Activated T-cell treated with anti-CD3 and anti-CD28 coated beads for 1 hour (primary cell): ENCODE results near the gene SAA4.
"Not testable (repeated sequence)": the region's sequence is repeated elsewhere in the genome, so short reads cannot be mapped to it uniquely, and the experiment has no call there.

Experiments
- DNase-seq: peaks from one replicate; pipeline ENCODE4 v3.0.0-alpha.2; 2020; ENCODE audit warnings: low read depth

SAA4 gene

GRCh38 chr11:18236664-18237356 lies at the start of gene SAA4:
TSS of gene SAA4 (minus strand) at chr11:18236802. CDS start at chr11:18235926, 876 bp downstream.
- no peak for DNase-seq

- DNase-seq = no peak
These were observed 49.2 kb upstream of the SAA4 start for GRCh38 chr11:18285841-18286240.

GRCh38 chr11:18282626-18283025 lies 46.0 kb upstream of the SAA4 start:
- DNase-seq = no peak

- DNase-seq = no peak
These were observed 43.9 kb upstream of the SAA4 start for GRCh38 chr11:18280438-18281045.

GRCh38 chr11:18277565-18278271 lies 41.1 kb upstream of the SAA4 start:
- no peak for DNase-seq

- no peak for DNase-seq
These were observed 34.6 kb upstream of the SAA4 start for GRCh38 chr11:18271206-18271605.

- no peak for DNase-seq
These were observed 33.5 kb upstream of the SAA4 start for GRCh38 chr11:18270102-18270501.

GRCh38 chr11:18269252-18269651 lies 32.6 kb upstream of the SAA4 start:
- DNase-seq = not testable (repeated sequence)

GRCh38 chr11:18267335-18268133 lies 30.9 kb upstream of the SAA4 start:
- DNase-seq = not testable (repeated sequence)

GRCh38 chr11:18265949-18266348 lies 29.3 kb upstream of the SAA4 start, which contains the start of gene SAA1:
TSS of gene SAA1 (plus strand) at chr11:18266264. CDS start at chr11:18266888, 624 bp downstream.
- no peak for DNase-seq

- DNase-seq = no peak
These were observed 28.3 kb upstream of the SAA4 start for GRCh38 chr11:18264677-18265555.

- no peak for DNase-seq
These were observed 27.4 kb upstream of the SAA4 start for GRCh38 chr11:18264035-18264434.

- not testable (repeated sequence) for DNase-seq
These were observed 26.2 kb upstream of the SAA4 start for GRCh38 chr11:18262681-18263350.

GRCh38 chr11:18261721-18262120 lies 25.1 kb upstream of the SAA4 start:
- no peak for DNase-seq

- no peak for DNase-seq
These were observed 22.7 kb upstream of the SAA4 start for GRCh38 chr11:18259259-18259658.

- DNase-seq = no peak
These were observed 18.3 kb upstream of the SAA4 start for GRCh38 chr11:18254781-18255361.

- no peak for DNase-seq
These were observed 17.3 kb upstream of the SAA4 start for GRCh38 chr11:18253778-18254338.

- no peak for DNase-seq
These were observed 16.6 kb upstream of the SAA4 start for GRCh38 chr11:18253233-18253632.

GRCh38 chr11:18248561-18248960 lies 12.0 kb upstream of the SAA4 start, which contains the start of gene SAA2:
TSS of gene SAA2 (minus strand) at chr11:18248668. CDS start at chr11:18248011, 657 bp downstream.
- no peak for DNase-seq

GRCh38 chr11:18247191-18247581 lies 10.6 kb upstream of the SAA4 start:
- not testable (repeated sequence) for DNase-seq
